Vagina (tissue), 2 donors: ENCODE measurements around the gene WASHC4.

Experiments
- CTCF ChIP-seq, 3 experiments: fragments of 450-650 bp in 2 of 3; fragments of 200-600 bp in 1 of 3; sonication (generic) in 1 of 3; IDR thresholded peaks; one replicate each; pipeline ENCODE4 v1.5.1; 2017 to 2019; ENCODE audit warnings: antibody characterized with exemption in 3 of 3, mild to moderate bottlenecking in 2 of 3, moderate library complexity in 2 of 3
- POLR2A ChIP-seq, 2 donors: fragments of 450-650 bp; IDR thresholded peaks; one replicate each; pipeline ENCODE4 v1.6.1; 2017; ENCODE audit warnings: antibody characterized with exemption in 2 of 2, mild to moderate bottlenecking in 2 of 2, moderate library complexity in 2 of 2
- POLR2AphosphoS5 ChIP-seq, 2 donors: sonication (generic); formaldehyde crosslinking; IDR thresholded peaks; one replicate each; pipeline ENCODE4 v1.9.0; 2017; ENCODE audit warnings: antibody characterized with exemption in 2 of 2, mild to moderate bottlenecking in 2 of 2, low read depth in 1 of 2; ENCODE audit not compliant: insufficient read depth in 1 of 2

GRCh38 chr12:105076098-105076497 is 31.4 kb upstream of the WASHC4 start:
- no peak for TF ChIP-seq CTCF (IDR thresholded peaks at IDR 0.05)
- TF ChIP-seq POLR2A (IDR thresholded peaks at IDR 0.05): no peak
- TF ChIP-seq POLR2AphosphoS5 (IDR thresholded peaks at IDR 0.05; ENCODE audit: insufficient read depth in 1 of 2, low read depth in 1 of 2): no peak
